ENCODE data around the gene RYR3. TPM values are rescaled to one million over a fixed set of nuclear protein-coding genes. Genes with fewer than 3 reads are reported as not detected.
"Not testable (repeated sequence)": the region's sequence is repeated elsewhere in the genome, so short reads cannot be mapped to it uniquely, and the experiment has no call there.

Gene RYR3
- total and polyA plus RNA-seq, 2 donors (not counting 1 experiment from before 2014, with no cell fraction given), result not detected

- Histone ChIP-seq H3K9me3 (ENCODE audit: control extremely low read depth in 1 of 3, control insufficient read depth in 2 of 3, insufficient read depth in 1 of 3, low read length in 2 of 3) (no peaks in the 10 kb centered on the region), H3K27me3 (replicated peaks in 1 of 4; ENCODE audit: control extremely low read depth in 1 of 4, control insufficient read depth in 3 of 4, insufficient read depth in 4 of 4, low read length in 3 of 4) (no peaks in the 10 kb centered on the region), H3K79me2 (ENCODE audit: control insufficient read depth, insufficient read depth, low read length) (no peaks in the 10 kb centered on the region), H4K20me1 (ENCODE audit: control insufficient read depth, insufficient read depth, low read length, poor library complexity, severe bottlenecking) (no peaks in the 10 kb centered on the region), H3K27ac (ENCODE audit: low read length in 2 of 2) (no peak overlapping the region), H3K4me2 (replicated peaks; ENCODE audit: low read depth, low read length, poor library complexity, severe bottlenecking) (no peak overlapping the region), H3K9ac (ENCODE audit: low read length) (no peak overlapping the region), H3K4me1 (ENCODE audit: control insufficient read depth in 2 of 2, insufficient read depth in 2 of 2, low read length in 2 of 2) (no peaks in the 10 kb centered on the region), H3K4me3 (ENCODE audit: control extremely low read depth in 1 of 5, extremely low read depth in 1 of 5, insufficient read depth in 1 of 5, low read depth in 2 of 5, low read length in 4 of 5) (no peak overlapping the region), H3K36me3 (replicated peaks in 1 of 2; ENCODE audit: control extremely low read depth in 1 of 2, control insufficient read depth in 1 of 2, extremely low read depth in 1 of 2, insufficient read depth in 2 of 2, low read length in 1 of 2) (no peaks in the 10 kb centered on the region), H2AFZ (ENCODE audit: insufficient read depth, low read depth, low read length, poor library complexity, severe bottlenecking) (no peak overlapping the region)
- Mint-ChIP-seq H3K27ac (no peak overlapping the region), H3K4me1 (no peaks in the 10 kb centered on the region), H3K27me3 (peaks cover 6% of the 10 kb centered on the region), H3K4me3 (no peak overlapping the region), H3K9me3 (ENCODE audit: insufficient read depth) (no peaks in the 10 kb centered on the region)
- ATAC-seq (ENCODE audit: low read depth) (no peak), DNase-seq (no peak)
- intact Hi-C loops (cut with micrococcal nuclease), result no loop called here
- 77% methylated on average over 1 of the region's 2 CpGs for WGBS (ENCODE audit: insufficient coverage)
- POLR2A ChIA-PET, result no interaction called here
- TF ChIP-seq CTCF (IDR thresholded peaks at IDR 0.05) (no peak), EZH2 (IDR thresholded peaks at IDR 0.05; ENCODE audit: borderline replicate concordance, insufficient read depth, low read depth, low read length, poor library complexity, severe bottlenecking) (no peak)
- CTCF ChIA-PET, result no interaction called here
Observed at GRCh38 chr15:33587773-33588172, 277.0 kb downstream of the RYR3 start.

- Histone ChIP-seq H3K9ac (ENCODE audit: low read length) (no peak overlapping the region), H3K4me2 (replicated peaks; ENCODE audit: low read depth, low read length, poor library complexity, severe bottlenecking) (no peak overlapping the region), H3K79me2 (ENCODE audit: control insufficient read depth, insufficient read depth, low read length) (no peaks in the 10 kb centered on the region), H3K4me1 (ENCODE audit: control insufficient read depth in 2 of 2, insufficient read depth in 2 of 2, low read length in 2 of 2) (no peaks in the 10 kb centered on the region), H3K27ac (ENCODE audit: low read length in 2 of 2) (no peak overlapping the region), H3K9me3 (ENCODE audit: control extremely low read depth in 1 of 3, control insufficient read depth in 2 of 3, insufficient read depth in 1 of 3, low read length in 2 of 3) (no peaks in the 10 kb centered on the region), H3K4me3 (ENCODE audit: control extremely low read depth in 1 of 5, extremely low read depth in 1 of 5, insufficient read depth in 1 of 5, low read depth in 2 of 5, low read length in 4 of 5) (no peak overlapping the region), H3K27me3 (replicated peaks in 1 of 4; ENCODE audit: control extremely low read depth in 1 of 4, control insufficient read depth in 3 of 4, insufficient read depth in 4 of 4, low read length in 3 of 4) (no peaks in the 10 kb centered on the region), H4K20me1 (ENCODE audit: control insufficient read depth, insufficient read depth, low read length, poor library complexity, severe bottlenecking) (no peaks in the 10 kb centered on the region), H3K36me3 (replicated peaks in 1 of 2; ENCODE audit: control extremely low read depth in 1 of 2, control insufficient read depth in 1 of 2, extremely low read depth in 1 of 2, insufficient read depth in 2 of 2, low read length in 1 of 2) (no peaks in the 10 kb centered on the region), H2AFZ (ENCODE audit: insufficient read depth, low read depth, low read length, poor library complexity, severe bottlenecking) (no peak overlapping the region)
- no peak for DNase-seq
- intact Hi-C loops (cut with micrococcal nuclease), result no loop called here
- Mint-ChIP-seq H3K27me3 (peaks cover 6% of the 10 kb centered on the region), H3K9me3 (ENCODE audit: insufficient read depth) (no peaks in the 10 kb centered on the region), H3K4me3 (no peak overlapping the region), H3K27ac (no peak overlapping the region), H3K4me1 (no peaks in the 10 kb centered on the region)
- POLR2A ChIA-PET, result no interaction called here
- CTCF ChIA-PET, result no interaction called here
- WGBS (ENCODE audit: insufficient coverage), result 94% methylated on average over 5 of the region's 5 CpGs
- ATAC-seq (ENCODE audit: low read depth), result no peak
- no peak for TF ChIP-seq CTCF (IDR thresholded peaks at IDR 0.05)
- no peak for TF ChIP-seq EZH2 (IDR thresholded peaks at IDR 0.05; ENCODE audit: borderline replicate concordance, insufficient read depth, low read depth, low read length, poor library complexity, severe bottlenecking)
Observed at GRCh38 chr15:33592864-33593263, 282.1 kb downstream of the RYR3 start.

DNA sequence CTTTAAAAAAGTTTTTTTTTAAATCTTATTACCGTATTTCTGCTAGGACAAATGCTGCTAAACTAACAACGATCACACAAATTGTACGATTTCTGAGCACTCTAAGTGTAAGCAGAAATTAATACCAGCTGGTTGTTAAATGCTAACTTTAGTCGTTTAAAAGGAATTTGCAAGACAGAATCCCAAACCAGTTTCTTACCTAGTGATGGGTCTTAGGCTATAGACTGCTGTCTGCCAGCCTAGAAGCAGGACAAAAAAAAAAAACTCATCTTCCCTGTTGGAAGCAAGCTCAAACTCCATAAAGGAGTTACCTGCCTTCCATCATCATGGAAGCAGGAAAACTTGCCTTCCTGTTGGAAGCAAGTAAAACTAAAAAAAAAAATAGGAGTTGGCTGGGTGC, 287.6 kb downstream of the RYR3 start:
- intact Hi-C loops (cut with micrococcal nuclease); H3K9me3 Mint-ChIP-seq (ENCODE audit: insufficient read depth); H2AFZ ChIP-seq (ENCODE audit: insufficient read depth, low read depth, low read length, poor library complexity, severe bottlenecking); H3K27me3 Mint-ChIP-seq; H3K9ac ChIP-seq (ENCODE audit: low read length); H3K36me3 ChIP-seq (replicated peaks in 1 of 2; ENCODE audit: control extremely low read depth in 1 of 2, control insufficient read depth in 1 of 2, extremely low read depth in 1 of 2, insufficient read depth in 2 of 2, low read length in 1 of 2); H3K4me1 Mint-ChIP-seq; DNase-seq; H4K20me1 ChIP-seq (ENCODE audit: control insufficient read depth, insufficient read depth, low read length, poor library complexity, severe bottlenecking); POLR2A ChIA-PET; H3K4me3 Mint-ChIP-seq; H3K27me3 ChIP-seq (replicated peaks in 1 of 4; ENCODE audit: control extremely low read depth in 1 of 4, control insufficient read depth in 3 of 4, insufficient read depth in 4 of 4, low read length in 3 of 4); H3K79me2 ChIP-seq (ENCODE audit: control insufficient read depth, insufficient read depth, low read length); H3K4me2 ChIP-seq (replicated peaks; ENCODE audit: low read depth, low read length, poor library complexity, severe bottlenecking); H3K27ac Mint-ChIP-seq; CTCF ChIA-PET; H3K4me3 ChIP-seq (ENCODE audit: control extremely low read depth in 1 of 5, extremely low read depth in 1 of 5, insufficient read depth in 1 of 5, low read depth in 2 of 5, low read length in 4 of 5); H3K27ac ChIP-seq (ENCODE audit: low read length in 2 of 2); H3K4me1 ChIP-seq (ENCODE audit: control insufficient read depth in 2 of 2, insufficient read depth in 2 of 2, low read length in 2 of 2); H3K9me3 ChIP-seq (ENCODE audit: control extremely low read depth in 1 of 3, control insufficient read depth in 2 of 3, insufficient read depth in 1 of 3, low read length in 2 of 3); ATAC-seq (ENCODE audit: low read depth): not testable (repeated sequence)
- WGBS (ENCODE audit: insufficient coverage), result 95% methylated on average over 3 of the region's 4 CpGs
